A673 (cell line): ENCODE measurements around the gene SLC25A25. TPM values are rescaled to one million over a fixed set of nuclear protein-coding genes. Genes with fewer than 3 reads are reported as not detected.

Experiments
- BruUV-seq: library from RNA; stranded (reverse); fragments of 400-500 nt; replicated peaks from 2 replicates; lab custom pipeline; 2021; lab: Mats Ljungman, UMichigan
- CTCF ChIA-PET: fragments of 300-600 bp; sonication (Branson Sonifier 250); formaldehyde crosslinking; loops from one replicate; lab custom pipeline; 2022; ENCODE audit warnings: antibody characterized with exemption; lab: Charles Lee
- POLR2A ChIA-PET: fragments of 300-600 bp; sonication (Branson Sonifier 250); formaldehyde crosslinking; loops from one replicate; lab custom pipeline; 2022; ENCODE audit warnings: antibody characterized with exemption; ENCODE audit not compliant: low non-redundant PET; lab: Charles Lee
- DNase-seq: peaks from one replicate; pipeline ENCODE4 v3.0.0-alpha.2; 2015; ENCODE audit warnings: low spot score
- H3K27ac ChIP-seq: fragments of 200-600 bp; sonication (generic); 2 replicates; pipeline ENCODE4 v1.5.1; 2016; ENCODE audit warnings: mixed run types, low read depth, mild to moderate bottlenecking, mixed read lengths, antibody characterized with exemption, low read length; ENCODE audit not compliant: poor library complexity, severe bottlenecking
- H3K27me3 ChIP-seq: fragments of 200-600 bp; sonication (generic); replicated peaks from 2 replicates; pipeline ENCODE4 v1.6.1; 2017; ENCODE audit warnings: mixed run types, low read depth, mild to moderate bottlenecking, mixed read lengths, antibody characterized with exemption, low read length; ENCODE audit not compliant: insufficient read depth, poor library complexity
- H3K36me3 ChIP-seq: fragments of 200-600 bp; sonication (generic); 2 replicates; pipeline ENCODE4 v1.6.1; 2016; ENCODE audit warnings: mixed run types, mild to moderate bottlenecking, mixed read lengths, antibody characterized with exemption, low read length; ENCODE audit not compliant: insufficient read depth, poor library complexity, severe bottlenecking
- H3K4me1 ChIP-seq: fragments of 200-600 bp; sonication (generic); 2 replicates; pipeline ENCODE4 v1.6.1; 2017; ENCODE audit warnings: mixed run types, mild to moderate bottlenecking, mixed read lengths, antibody characterized with exemption, low read length; ENCODE audit not compliant: insufficient read depth, poor library complexity, severe bottlenecking
- H3K4me3 ChIP-seq: fragments of 200-600 bp; sonication (generic); 2 replicates; pipeline ENCODE4 v1.5.1; 2016; ENCODE audit warnings: low read depth, mixed run types, mild to moderate bottlenecking, mixed read lengths, low read length; ENCODE audit not compliant: poor library complexity, severe bottlenecking
- H3K9me3 ChIP-seq: fragments of 200-600 bp; sonication (generic); 2 replicates; pipeline ENCODE4 v1.6.1; 2016; ENCODE audit warnings: mixed run types, low read depth, mild to moderate bottlenecking, mixed read lengths, antibody characterized with exemption, low read length; ENCODE audit not compliant: poor library complexity, severe bottlenecking
- CTCF ChIP-seq: fragments of 300-800, 200-600 bp; sonication (generic); conservative IDR thresholded peaks from 2 replicates; pipeline ENCODE4 v1.5.1; 2017; ENCODE audit warnings: low read depth, mild to moderate bottlenecking, antibody characterized with exemption, low read length, moderate library complexity, mixed read lengths
- EZH2 ChIP-seq: fragments of 200-600 bp; sonication (generic); IDR thresholded peaks from 2 replicates; pipeline ENCODE4 v1.6.1; 2017; ENCODE audit warnings: borderline replicate concordance, low read depth, mild to moderate bottlenecking, mixed read lengths, antibody characterized with exemption, low read length; ENCODE audit not compliant: poor library complexity, severe bottlenecking
- intact Hi-C: fragments of 100-400 bp; cut with micrococcal nuclease; formaldehyde crosslinking; loops from one replicate; pipeline ENCODE4 v1.10.0; 2022; ENCODE audit not compliant: unreplicated experiment
- total RNA-seq: library from RNA; stranded (reverse); gene quantifications from 2 replicates; pipeline ENCODE4 v1.2.3, GENCODE V29; 2021

The SLC25A25 gene
- total RNA-seq, 1 experiment from 2014 or later = 24.7 TPM

GRCh38 chr9:128066713-128067644, 1.1 kb upstream of the SLC25A25 start, which contains the start of gene NAIF1:
TSS of gene NAIF1 (minus strand) at chr9:128067320. CDS start at chr9:128067101, 219 bp downstream.
- ChIA-PET POLR2A (interaction anchor here (0.6 kb wide), 1 partner anchor 169 kb away, joined by 10 read pairs; no protein-coding TSS in a partner anchor), CTCF (interaction anchor here (0.7 to 1.0 kb wide), 2 partner anchors 9 to 11 kb away, joined by 3 to 4 read pairs; no protein-coding TSS in a partner anchor)
- H3K9me3 ChIP-seq = no peaks in the 10 kb centered on the region
- intact Hi-C loops = loop anchor here (5.0 kb wide), 1 partner anchor 100 kb away; no protein-coding TSS in a partner anchor
- BruUV-seq = TSS peak; percentile 61
- H3K36me3 ChIP-seq = no peaks in the 10 kb centered on the region
- peaks cover 29% of the 10 kb centered on the region for H3K4me1 ChIP-seq
- TF ChIP-seq CTCF (no peak), EZH2 (no peak)
- peak; percentile 99 for DNase-seq
- H3K27ac ChIP-seq = peak within 1 kb of the TSS; percentile 98
- peak within 1 kb of the TSS; percentile 94 for H3K4me3 ChIP-seq
- H3K27me3 ChIP-seq = no peaks in the 10 kb centered on the region

GRCh38 chr9:128068386-128069205, 564 bp downstream of the SLC25A25 start:
- CTCF ChIA-PET = interaction anchor here (0.6 kb wide), 1 partner anchor 361 kb away, joined by 4 read pairs; no protein-coding TSS in a partner anchor
- peak overlapping the region; percentile 98 for H3K27ac ChIP-seq

More at GRCh38 chr9:128068386-128069205, 564 bp downstream of the SLC25A25 start:
- TF ChIP-seq EZH2 (no peak), CTCF (no peak)
- Histone ChIP-seq H3K9me3 (no peaks in the 10 kb centered on the region), H3K36me3 (no peaks in the 10 kb centered on the region), H3K4me1 (peaks cover 45% of the 10 kb centered on the region), H3K4me3 (peak overlapping the region; percentile 94), H3K27me3 (no peaks in the 10 kb centered on the region)
- POLR2A ChIA-PET = interaction anchor here (0.6 to 0.7 kb wide), 2 partner anchors 9 to 511 kb away, joined by 3 to 6 read pairs; no protein-coding TSS in a partner anchor
- DNase-seq = peak; percentile 50
- intact Hi-C loops = loop anchor here (5.0 kb wide), 1 partner anchor 101 kb away; no protein-coding TSS in a partner anchor
- BruUV-seq = no TSS peak
